OCI-LY1 (cell line): Measurements from ENCODE around the gene MAST4.

Experiments used
- CTCF ChIP-seq: fragments of 200-600 bp; sonication (generic), shearing (Covaris generic); IDR thresholded peaks from 2 replicates; pipeline ENCODE4 v1.5.1; 2017; ENCODE audit warnings: mild to moderate bottlenecking, antibody characterized with exemption, low read length, moderate library complexity, mixed read lengths
- EZH2 ChIP-seq: fragments of 200-600 bp; sonication (generic), shearing (Covaris generic); IDR thresholded peaks from 2 replicates; pipeline ENCODE4 v1.8.0; 2017; ENCODE audit warnings: borderline replicate concordance, mixed run types, mild to moderate bottlenecking, antibody characterized with exemption, low read length, moderate library complexity, mixed read lengths

- TF ChIP-seq CTCF, result no peak
- TF ChIP-seq EZH2, result no peak
Observed at GRCh38 chr5:67059744-67060490, 463.7 kb downstream of the MAST4 start.
